ENCODE data around the gene MTM1. TPM values are rescaled to one million over a fixed set of nuclear protein-coding genes. Genes with fewer than 3 reads are reported as not detected.

The MTM1 gene
- total RNA-seq, 4 donors from 2014 or later = 16.3 to 50.0 (median 22.8) TPM

DNA sequence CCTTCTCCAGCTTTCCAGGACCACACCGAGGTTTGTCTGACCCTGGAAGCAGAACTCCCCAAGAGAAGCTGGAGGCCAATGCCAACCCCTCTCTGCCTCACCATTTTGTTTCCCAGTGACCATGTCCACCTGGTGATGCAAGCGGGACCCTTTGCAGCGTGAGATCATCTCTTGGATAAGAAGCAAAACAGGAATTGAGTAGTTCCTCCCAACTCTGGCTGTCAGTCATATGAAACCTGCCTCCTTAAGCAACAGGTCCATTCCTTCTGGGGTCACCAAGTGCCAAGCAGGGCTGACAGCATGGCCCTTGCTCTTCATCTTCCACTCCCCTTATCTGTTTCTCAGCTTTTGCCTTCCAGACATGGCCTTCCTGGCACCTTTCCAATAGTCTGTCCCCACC, 41.3 kb upstream of the MTM1 start:
- H3K4me3 ChIP-seq (replicated peaks in 1 of 3) = no peak overlapping the region
- no peak for DNase-seq
- intact Hi-C loops (cut with DNase I) = no loop called here

GRCh38 chrX:150529587-150529986, 38.8 kb upstream of the MTM1 start:
- DNase-seq = no peak
- no peak overlapping the region for H3K27ac ChIP-seq
- intact Hi-C loops (cut with DNase I) = no loop called here
- no peaks in the 10 kb centered on the region for H3K9me3 ChIP-seq
- H3K27me3 ChIP-seq = no peaks in the 10 kb centered on the region
- H3K4me3 ChIP-seq (replicated peaks in 1 of 3) = no peak overlapping the region
- no peak for TF ChIP-seq POLR2A (IDR thresholded peaks at IDR 0.05)
- TF ChIP-seq, protein P1, sequence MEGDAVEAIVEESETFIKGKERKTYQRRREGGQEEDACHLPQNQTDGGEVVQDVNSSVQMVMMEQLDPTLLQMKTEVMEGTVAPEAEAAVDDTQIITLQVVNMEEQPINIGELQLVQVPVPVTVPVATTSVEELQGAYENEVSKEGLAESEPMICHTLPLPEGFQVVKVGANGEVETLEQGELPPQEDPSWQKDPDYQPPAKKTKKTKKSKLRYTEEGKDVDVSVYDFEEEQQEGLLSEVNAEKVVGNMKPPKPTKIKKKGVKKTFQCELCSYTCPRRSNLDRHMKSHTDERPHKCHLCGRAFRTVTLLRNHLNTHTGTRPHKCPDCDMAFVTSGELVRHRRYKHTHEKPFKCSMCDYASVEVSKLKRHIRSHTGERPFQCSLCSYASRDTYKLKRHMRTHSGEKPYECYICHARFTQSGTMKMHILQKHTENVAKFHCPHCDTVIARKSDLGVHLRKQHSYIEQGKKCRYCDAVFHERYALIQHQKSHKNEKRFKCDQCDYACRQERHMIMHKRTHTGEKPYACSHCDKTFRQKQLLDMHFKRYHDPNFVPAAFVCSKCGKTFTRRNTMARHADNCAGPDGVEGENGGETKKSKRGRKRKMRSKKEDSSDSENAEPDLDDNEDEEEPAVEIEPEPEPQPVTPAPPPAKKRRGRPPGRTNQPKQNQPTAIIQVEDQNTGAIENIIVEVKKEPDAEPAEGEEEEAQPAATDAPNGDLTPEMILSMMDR (IDR thresholded peaks at IDR 0.05) = no peak
- no peaks in the 10 kb centered on the region for H3K36me3 ChIP-seq
- WGBS, 2 donors = 98% methylated on average over 3 of the region's 3 CpGs
- H3K4me1 ChIP-seq = peaks cover 0 to 6% of the 10 kb centered on the region in 2 donors

More for the DNA sequence above, 41.3 kb upstream of the MTM1 start:
- TF ChIP-seq POLR2A (IDR thresholded peaks at IDR 0.05) = no peak
- TF ChIP-seq, protein P1 (IDR thresholded peaks at IDR 0.05) = no peak
- no peaks in the 10 kb centered on the region for H3K9me3 ChIP-seq
- H3K27ac ChIP-seq = no peak overlapping the region
- WGBS, 2 donors = 75 to 97% methylated on average over 1 to 3 of the region's 3 CpGs
- peaks cover 0 to 6% of the 10 kb centered on the region in 2 donors for H3K4me1 ChIP-seq
- no peaks in the 10 kb centered on the region for H3K27me3 ChIP-seq
- no peaks in the 10 kb centered on the region for H3K36me3 ChIP-seq

DNA sequence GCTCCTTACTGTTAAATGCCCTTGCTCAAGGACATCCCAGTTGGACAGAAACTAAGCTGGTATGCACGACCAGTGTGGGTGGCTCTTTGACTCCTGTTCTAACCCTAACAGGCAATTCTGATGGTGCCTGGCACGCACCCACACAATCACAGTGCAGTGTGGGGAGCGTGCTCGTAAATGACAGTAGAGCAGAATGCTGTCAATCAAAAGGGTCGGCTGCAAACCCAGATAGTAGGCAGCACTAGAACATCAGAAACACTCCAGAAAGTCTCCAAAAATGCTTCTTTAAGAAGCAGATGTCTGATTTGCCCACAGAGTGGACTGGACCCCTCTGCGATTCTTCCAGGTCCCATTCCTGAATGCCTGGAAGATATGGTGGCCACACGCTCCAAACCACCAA, 37.6 kb upstream of the MTM1 start:
- TF ChIP-seq POLR2A (IDR thresholded peaks at IDR 0.05) = no peak
- TF ChIP-seq, protein P1 (IDR thresholded peaks at IDR 0.05) = no peak
- intact Hi-C loops (cut with DNase I) = no loop called here
- H3K9me3 ChIP-seq = no peaks in the 10 kb centered on the region
- no peaks in the 10 kb centered on the region for H3K27me3 ChIP-seq
- H3K36me3 ChIP-seq = no peaks in the 10 kb centered on the region
- H3K4me1 ChIP-seq = peaks cover 0 to 6% of the 10 kb centered on the region in 2 donors
- no peak overlapping the region for H3K4me3 ChIP-seq (replicated peaks in 1 of 3)
- no peak overlapping the region for H3K27ac ChIP-seq
- WGBS, 2 donors = 98 to 100% methylated on average over 2 to 5 of the region's 7 CpGs
- DNase-seq = no peak

- no peaks in the 10 kb centered on the region for H3K36me3 ChIP-seq
- intact Hi-C loops (cut with DNase I) = no loop called here
Observed at GRCh38 chrX:150531467-150531866, 37.0 kb upstream of the MTM1 start.

DNA sequence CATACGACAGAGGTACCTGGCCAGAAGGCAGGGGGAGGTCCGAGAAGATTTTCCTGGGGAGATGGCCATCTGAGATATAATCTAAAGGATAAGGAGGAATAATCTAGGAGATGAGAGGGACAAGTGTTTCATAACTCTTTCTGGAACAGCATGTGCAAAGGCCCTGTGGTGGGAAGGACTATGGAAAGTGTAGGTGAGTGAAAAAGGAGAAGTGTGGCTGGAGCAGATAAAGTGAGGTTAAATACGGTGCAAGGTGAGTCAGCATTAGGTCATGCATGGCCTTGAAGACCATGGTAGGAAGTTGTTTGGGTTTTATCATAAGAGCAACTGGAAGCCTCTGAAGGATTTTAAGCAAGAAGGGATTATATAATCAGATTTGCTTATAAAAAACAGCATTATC, 34.6 kb upstream of the MTM1 start:
- no peak for DNase-seq
- no peak overlapping the region for H3K27ac ChIP-seq
- no peaks in the 10 kb centered on the region for H3K36me3 ChIP-seq
- H3K4me1 ChIP-seq = peaks cover 0 to 6% of the 10 kb centered on the region in 2 donors
- no peaks in the 10 kb centered on the region for H3K27me3 ChIP-seq
- TF ChIP-seq POLR2A (IDR thresholded peaks at IDR 0.05) = no peak
- TF ChIP-seq, protein P1 (IDR thresholded peaks at IDR 0.05) = no peak
- no peak overlapping the region for H3K4me3 ChIP-seq (replicated peaks in 1 of 3)
- intact Hi-C loops (cut with DNase I) = no loop called here
- 84 to 98% methylated on average over 3 of the region's 3 CpGs for WGBS, 2 donors
- no peaks in the 10 kb centered on the region for H3K9me3 ChIP-seq

More at GRCh38 chrX:150531467-150531866, 37.0 kb upstream of the MTM1 start:
- Histone ChIP-seq H3K9me3 (no peaks in the 10 kb centered on the region), H3K4me1 (peaks cover 0 to 6% of the 10 kb centered on the region in 2 donors), H3K27me3 (no peaks in the 10 kb centered on the region), H3K4me3 (replicated peaks in 1 of 3) (no peak overlapping the region), H3K27ac (no peak overlapping the region)
- WGBS, 2 donors = 43 to 60% methylated on average over 2 to 4 of the region's 4 CpGs
- DNase-seq = peak; percentile 57
- TF ChIP-seq, protein P1 (IDR thresholded peaks at IDR 0.05) = no peak
- TF ChIP-seq POLR2A (IDR thresholded peaks at IDR 0.05) = no peak
